Neural progenitor cell (in vitro differentiated cells): ENCODE data around the gene PRG2.

Experiments used
- EZH2 ChIP-seq: fragments of 200-600 bp; sonication (generic); IDR thresholded peaks from 2 replicates; pipeline ENCODE4 v1.6.1; 2017; ENCODE audit warnings: antibody characterized with exemption, mild to moderate bottlenecking, moderate library complexity
- TF ChIP-seq, protein P1 (sequence below): fragments of 200-600 bp; sonication (generic); IDR thresholded peaks from 2 replicates; pipeline ENCODE4 v1.5.1; 2017; ENCODE audit warnings: antibody characterized with exemption, mild to moderate bottlenecking

DNA sequence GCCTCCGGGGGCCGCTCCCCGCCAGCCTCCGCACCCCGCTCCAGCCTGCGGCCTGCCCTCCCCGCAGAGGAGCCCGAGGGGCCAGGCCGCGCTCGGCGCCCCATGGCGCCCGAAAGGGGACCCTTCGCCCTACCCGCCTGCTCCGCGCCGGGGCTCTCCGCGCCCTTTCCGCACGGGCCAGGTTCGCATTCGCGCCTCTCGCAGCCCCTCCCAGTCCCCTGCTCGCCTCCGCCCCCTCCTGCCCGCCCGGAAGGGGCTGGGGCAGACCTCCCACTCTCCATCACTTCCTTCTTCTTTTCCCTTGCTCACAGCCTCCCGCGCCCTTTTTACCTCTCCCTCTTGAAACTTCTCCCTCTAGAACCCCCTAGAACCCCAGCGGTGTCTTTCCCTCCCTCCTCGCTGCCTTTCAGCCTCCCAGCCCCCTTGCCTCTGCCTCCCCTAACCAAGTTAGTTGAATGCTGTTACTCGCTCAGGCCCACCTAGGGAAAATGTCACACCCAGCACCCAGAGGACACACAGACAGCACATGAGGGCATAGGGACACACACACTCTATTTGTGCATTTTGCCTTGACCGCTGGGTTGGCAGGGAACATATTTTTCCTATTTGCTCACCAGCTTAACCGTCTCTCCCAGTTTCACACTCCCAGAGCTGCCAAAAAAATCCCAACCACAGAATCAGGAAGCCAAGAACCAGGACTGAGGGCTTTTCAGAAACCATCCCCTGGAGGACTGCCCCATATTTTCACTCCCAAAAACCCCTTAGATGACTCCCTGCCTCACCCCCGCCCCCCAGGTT lies 36.7 kb upstream of the PRG2 start, which contains the start of gene SLC43A3:
- TF ChIP-seq, protein P1, sequence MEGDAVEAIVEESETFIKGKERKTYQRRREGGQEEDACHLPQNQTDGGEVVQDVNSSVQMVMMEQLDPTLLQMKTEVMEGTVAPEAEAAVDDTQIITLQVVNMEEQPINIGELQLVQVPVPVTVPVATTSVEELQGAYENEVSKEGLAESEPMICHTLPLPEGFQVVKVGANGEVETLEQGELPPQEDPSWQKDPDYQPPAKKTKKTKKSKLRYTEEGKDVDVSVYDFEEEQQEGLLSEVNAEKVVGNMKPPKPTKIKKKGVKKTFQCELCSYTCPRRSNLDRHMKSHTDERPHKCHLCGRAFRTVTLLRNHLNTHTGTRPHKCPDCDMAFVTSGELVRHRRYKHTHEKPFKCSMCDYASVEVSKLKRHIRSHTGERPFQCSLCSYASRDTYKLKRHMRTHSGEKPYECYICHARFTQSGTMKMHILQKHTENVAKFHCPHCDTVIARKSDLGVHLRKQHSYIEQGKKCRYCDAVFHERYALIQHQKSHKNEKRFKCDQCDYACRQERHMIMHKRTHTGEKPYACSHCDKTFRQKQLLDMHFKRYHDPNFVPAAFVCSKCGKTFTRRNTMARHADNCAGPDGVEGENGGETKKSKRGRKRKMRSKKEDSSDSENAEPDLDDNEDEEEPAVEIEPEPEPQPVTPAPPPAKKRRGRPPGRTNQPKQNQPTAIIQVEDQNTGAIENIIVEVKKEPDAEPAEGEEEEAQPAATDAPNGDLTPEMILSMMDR: peak; percentile 7
- TF ChIP-seq EZH2: peak; percentile 48
